Uterus (tissue), 2 donors: ENCODE results near the gene BTN2A1.

ENCODE experiments used
- CTCF ChIP-seq, 4 experiments: fragments of 200-600 bp in 2 of 4; fragments of 450-650 bp in 2 of 4; sonication (generic) in 2 of 4; IDR thresholded peaks; one replicate each; pipeline ENCODE4 v1.5.1; 2016 to 2019; ENCODE audit warnings: antibody characterized with exemption in 4 of 4, mild to moderate bottlenecking in 2 of 4, moderate library complexity in 1 of 4
- POLR2A ChIP-seq, 2 donors: fragments of 450-650 bp; IDR thresholded peaks; one replicate each; pipeline ENCODE4 v1.6.1; 2016; ENCODE audit warnings: antibody characterized with exemption in 2 of 2, mild to moderate bottlenecking in 1 of 2, moderate library complexity in 1 of 2

GRCh38 chr6:26411751-26412150 lies 46.0 kb upstream of the BTN2A1 start:
- TF ChIP-seq POLR2A (IDR thresholded peaks at IDR 0.05) (no peak), CTCF (IDR thresholded peaks at IDR 0.05) (no peak)
